Stimulated activated naive B cell treated with anti-CD40 and anti-IgM and Interleukin-4, amounts not matched to agents 10 μg/mL and 1 μg/mL and 100 μg/mL, for 72 hours (primary cell): ENCODE results near the gene SLC25A29.
A peak's percentile ranks its signal among the peaks of the same experiment; 100 is the strongest.
"Not testable (repeated sequence)": the region's sequence is repeated elsewhere in the genome, so short reads cannot be mapped to it uniquely, and the experiment has no call there.

Experiments used
- ATAC-seq, 2 donors: fragments of 150-1000 bp; cut with Tn5 transposase; replicated peaks; 2 replicates each; pipeline ENCODE4 v1.10.0; 2021; ENCODE audit warnings: moderate library complexity in 1 of 2
- DNase-seq: peaks from one replicate; pipeline ENCODE4 v3.0.0; 2021
- H3K27ac Mint-ChIP-seq: one replicate; pipeline ENCODE4 v1.8.0; 2022; ENCODE audit warnings: mild to moderate bottlenecking, mixed read lengths
- H3K27me3 Mint-ChIP-seq, 2 donors: one replicate each; pipeline ENCODE4 v1.8.0; 2022; ENCODE audit warnings: mixed read lengths in 2 of 2
- H3K36me3 Mint-ChIP-seq, 2 donors: one replicate each; pipeline ENCODE4 v1.8.0; 2022; ENCODE audit warnings: mixed read lengths in 2 of 2, mild to moderate bottlenecking in 1 of 2
- H3K4me1 Mint-ChIP-seq, 2 donors: one replicate each; pipeline ENCODE4 v1.8.0; 2022; ENCODE audit warnings: mixed read lengths in 2 of 2, mild to moderate bottlenecking in 1 of 2
- H3K4me3 Mint-ChIP-seq, 2 donors: one replicate each; pipeline ENCODE4 v1.8.0; 2022; ENCODE audit warnings: mild to moderate bottlenecking in 2 of 2, mixed read lengths in 2 of 2, moderate library complexity in 1 of 2
- H3K9me3 Mint-ChIP-seq, 2 donors: one replicate each; pipeline ENCODE4 v1.8.0; 2022; ENCODE audit warnings: mixed read lengths in 2 of 2, mild to moderate bottlenecking in 1 of 2

SLC25A29 gene

GRCh38 chr14:100325231-100325632 lies 19.0 kb upstream of the SLC25A29 start:
- Mint-ChIP-seq H3K27me3 (no peaks in the 10 kb centered on the region), H3K27ac (no peak overlapping the region), H3K4me3 (no peak overlapping the region), H3K4me1 (no peaks in the 10 kb centered on the region), H3K9me3 (no peaks in the 10 kb centered on the region), H3K36me3 (peaks cover 0 to 5% of the 10 kb centered on the region in 2 donors)
- DNase-seq = no peak
- no peak for ATAC-seq

GRCh38 chr14:100323942-100324307 lies 17.7 kb upstream of the SLC25A29 start:
- H3K36me3 Mint-ChIP-seq = no peaks in the 10 kb centered on the region
- H3K4me3 Mint-ChIP-seq = no peak overlapping the region
- ATAC-seq = no peak
- no peaks in the 10 kb centered on the region for H3K27me3 Mint-ChIP-seq
- no peak overlapping the region for H3K27ac Mint-ChIP-seq
- DNase-seq = no peak
- H3K4me1 Mint-ChIP-seq = no peaks in the 10 kb centered on the region
- H3K9me3 Mint-ChIP-seq = no peaks in the 10 kb centered on the region

- no peak for DNase-seq
- no peaks in the 10 kb centered on the region for H3K27me3 Mint-ChIP-seq
- peaks cover 0 to 1% of the 10 kb centered on the region in 2 donors for H3K4me1 Mint-ChIP-seq
- no peak for ATAC-seq
- H3K27ac Mint-ChIP-seq = peak within 1 kb of the TSS; percentile 37
- H3K36me3 Mint-ChIP-seq = no peaks in the 10 kb centered on the region
- H3K4me3 Mint-ChIP-seq = no peak within 1 kb of the TSS
- no peaks in the 10 kb centered on the region for H3K9me3 Mint-ChIP-seq
Measured at GRCh38 chr14:100323121-100323941, 17.1 kb upstream of the SLC25A29 start, which contains the start of gene SLC25A47. SLC25A47 (plus strand) TSS chr14:100323339; CDS start chr14:100323415, 76 bp downstream.

GRCh38 chr14:100322138-100322957 lies 16.1 kb upstream of the SLC25A29 start:
- H3K4me3 Mint-ChIP-seq = no peak overlapping the region
- peak overlapping the region; percentile 37 for H3K27ac Mint-ChIP-seq
- no peaks in the 10 kb centered on the region for H3K9me3 Mint-ChIP-seq
- no peaks in the 10 kb centered on the region for H3K36me3 Mint-ChIP-seq
- no peak for ATAC-seq
- no peaks in the 10 kb centered on the region for H3K27me3 Mint-ChIP-seq
- peaks cover 0 to 9% of the 10 kb centered on the region in 2 donors for H3K4me1 Mint-ChIP-seq
- no peak for DNase-seq

GRCh38 chr14:100321473-100322137 lies 15.4 kb upstream of the SLC25A29 start:
- Mint-ChIP-seq H3K4me1 (peaks cover 0 to 9% of the 10 kb centered on the region in 2 donors), H3K27me3 (no peaks in the 10 kb centered on the region), H3K4me3 (no peak overlapping the region), H3K36me3 (no peaks in the 10 kb centered on the region), H3K9me3 (no peaks in the 10 kb centered on the region), H3K27ac (no peak overlapping the region)
- no peak for DNase-seq
- no peak for ATAC-seq

GRCh38 chr14:100320157-100320856 lies 14.1 kb upstream of the SLC25A29 start:
- Mint-ChIP-seq H3K9me3 (no peaks in the 10 kb centered on the region), H3K36me3 (no peaks in the 10 kb centered on the region), H3K4me3 (no peak overlapping the region), H3K4me1 (peaks cover 0 to 11% of the 10 kb centered on the region in 2 donors), H3K27me3 (no peaks in the 10 kb centered on the region), H3K27ac (no peak overlapping the region)
- DNase-seq = no peak
- ATAC-seq = no peak

- no peaks in the 10 kb centered on the region for H3K36me3 Mint-ChIP-seq
- peak overlapping the region; percentile 78 for H3K27ac Mint-ChIP-seq
- no peaks in the 10 kb centered on the region for H3K9me3 Mint-ChIP-seq
- H3K4me1 Mint-ChIP-seq = peaks cover 0 to 19% of the 10 kb centered on the region in 2 donors
- peak; percentile 98 for ATAC-seq
- peak overlapping the region; percentile 78 to 84 for H3K4me3 Mint-ChIP-seq
- peak; percentile 69 for DNase-seq
- no peaks in the 10 kb centered on the region for H3K27me3 Mint-ChIP-seq
Measured at GRCh38 chr14:100317912-100318808, 11.9 kb upstream of the SLC25A29 start.

GRCh38 chr14:100317389-100317788 lies 11.1 kb upstream of the SLC25A29 start:
- Mint-ChIP-seq H3K4me1 (peaks cover 5 to 25% of the 10 kb centered on the region in 2 donors), H3K4me3 (peak overlapping the region; percentile 78 to 84), H3K36me3 (no peaks in the 10 kb centered on the region), H3K27me3 (no peaks in the 10 kb centered on the region), H3K27ac (peak overlapping the region; percentile 78), H3K9me3 (no peaks in the 10 kb centered on the region)
- no peak for ATAC-seq
- no peak for DNase-seq

GRCh38 chr14:100314724-100315123 lies 8.5 kb upstream of the SLC25A29 start:
- peak overlapping the region; percentile 22 for H3K27ac Mint-ChIP-seq
- ATAC-seq = no peak
- H3K4me3 Mint-ChIP-seq = no peak overlapping the region
- no peak for DNase-seq
- H3K9me3 Mint-ChIP-seq = no peaks in the 10 kb centered on the region
- no peaks in the 10 kb centered on the region for H3K36me3 Mint-ChIP-seq
- no peaks in the 10 kb centered on the region for H3K27me3 Mint-ChIP-seq
- H3K4me1 Mint-ChIP-seq = peaks cover 19 to 41% of the 10 kb centered on the region in 2 donors

- ATAC-seq = no peak
- Mint-ChIP-seq H3K27ac (no peak overlapping the region), H3K4me3 (no peak overlapping the region)
Measured at GRCh38 chr14:100313464-100314230, 7.4 kb upstream of the SLC25A29 start.

GRCh38 chr14:100312877-100313400 lies 6.7 kb upstream of the SLC25A29 start:
- ATAC-seq (no peak), DNase-seq (no peak)
- Mint-ChIP-seq H3K9me3 (no peaks in the 10 kb centered on the region), H3K27me3 (no peaks in the 10 kb centered on the region), H3K4me1 (peaks cover 22 to 44% of the 10 kb centered on the region in 2 donors), H3K27ac (no peak overlapping the region), H3K4me3 (no peak overlapping the region), H3K36me3 (no peaks in the 10 kb centered on the region)

More at GRCh38 chr14:100313464-100314230, 7.4 kb upstream of the SLC25A29 start:
- H3K36me3 Mint-ChIP-seq = no peaks in the 10 kb centered on the region
- H3K4me1 Mint-ChIP-seq = peaks cover 21 to 44% of the 10 kb centered on the region in 2 donors
- DNase-seq = no peak
- no peaks in the 10 kb centered on the region for H3K27me3 Mint-ChIP-seq
- H3K9me3 Mint-ChIP-seq = no peaks in the 10 kb centered on the region

GRCh38 chr14:100312110-100312876 lies 6.0 kb upstream of the SLC25A29 start:
- Mint-ChIP-seq H3K4me1 (peaks cover 27 to 47% of the 10 kb centered on the region in 2 donors), H3K27ac (peak overlapping the region; percentile 22)
- H3K4me3 Mint-ChIP-seq, H3K27me3 Mint-ChIP-seq, H3K36me3 Mint-ChIP-seq, H3K9me3 Mint-ChIP-seq, DNase-seq: not testable (repeated sequence)
- peak; percentile 73 to 79 for ATAC-seq
